Measurements from ENCODE around the gene NR2F1-AS1.

Gene NR2F1-AS1

GRCh38 chr5:93371893-93372292 is 209.1 kb downstream of the NR2F1-AS1 start:
- DNase-seq: no peak

- no peak for DNase-seq
Observed at GRCh38 chr5:93364378-93364777, 216.6 kb downstream of the NR2F1-AS1 start.

GRCh38 chr5:93360436-93361088 is 220.5 kb downstream of the NR2F1-AS1 start:
- DNase-seq: no peak

GRCh38 chr5:93359960-93360305 is 221.1 kb downstream of the NR2F1-AS1 start:
- DNase-seq: no peak
